BE2C (cell line): ENCODE results near the gene DYRK1A.
"Not testable (repeated sequence)": the region's sequence is repeated elsewhere in the genome, so short reads cannot be mapped to it uniquely, and the experiment has no call there.

Experiments used
- DNase-seq: peaks from one replicate; pipeline ENCODE4 v3.0.0-alpha.2; 2020
- H3K27me3 ChIP-seq: fragments of 250-450 bp; sonication (Bioruptor Pico); 2 replicates; pipeline ENCODE4 v1.5.1; 2020; ENCODE audit warnings: mild to moderate bottlenecking
- H3K36me3 ChIP-seq: fragments of 250-450 bp; sonication (Bioruptor Pico); 2 replicates; pipeline ENCODE4 v1.5.1; 2020; ENCODE audit warnings: mild to moderate bottlenecking
- H3K4me1 ChIP-seq: fragments of 250-450 bp; sonication (Bioruptor Pico); 2 replicates; pipeline ENCODE4 v1.5.1; 2020
- H3K4me3 ChIP-seq: 2 replicates; pipeline ENCODE4 v1.5.1; 2011; ENCODE audit warnings: low read depth, low read length
- H3K9me3 ChIP-seq: fragments of 250-450 bp; sonication (Bioruptor Pico); 2 replicates; pipeline ENCODE4 v1.5.1; 2020
- CTCF ChIP-seq: IDR thresholded peaks from 2 replicates; pipeline ENCODE4 v1.5.1; 2012; ENCODE audit warnings: mild to moderate bottlenecking, low read depth, low read length

DYRK1A gene

GRCh38 chr21:37522641-37523295 is 156.2 kb downstream of the DYRK1A start:
- no peaks in the 10 kb centered on the region for H3K9me3 ChIP-seq
- DNase-seq, result no peak
- TF ChIP-seq CTCF, result no peak
- H3K36me3 ChIP-seq, result peaks cover 4% of the 10 kb centered on the region
- H3K27me3 ChIP-seq, result no peaks in the 10 kb centered on the region
- H3K4me1 ChIP-seq, result no peaks in the 10 kb centered on the region
- no peak overlapping the region for H3K4me3 ChIP-seq

GRCh38 chr21:37524944-37525343 is 158.4 kb downstream of the DYRK1A start:
- H3K36me3 ChIP-seq, H3K27me3 ChIP-seq, DNase-seq, H3K4me1 ChIP-seq, H3K9me3 ChIP-seq, H3K4me3 ChIP-seq: not testable (repeated sequence)

- Histone ChIP-seq H3K4me1 (no peaks in the 10 kb centered on the region), H3K9me3 (no peaks in the 10 kb centered on the region), H3K27me3 (no peaks in the 10 kb centered on the region), H3K4me3 (no peak overlapping the region), H3K36me3 (no peaks in the 10 kb centered on the region; the same call in 1 of the 2 replicates)
- no peak for TF ChIP-seq CTCF
- no peak for DNase-seq
Measured at GRCh38 chr21:37525810-37526209, 159.2 kb downstream of the DYRK1A start.

DNA sequence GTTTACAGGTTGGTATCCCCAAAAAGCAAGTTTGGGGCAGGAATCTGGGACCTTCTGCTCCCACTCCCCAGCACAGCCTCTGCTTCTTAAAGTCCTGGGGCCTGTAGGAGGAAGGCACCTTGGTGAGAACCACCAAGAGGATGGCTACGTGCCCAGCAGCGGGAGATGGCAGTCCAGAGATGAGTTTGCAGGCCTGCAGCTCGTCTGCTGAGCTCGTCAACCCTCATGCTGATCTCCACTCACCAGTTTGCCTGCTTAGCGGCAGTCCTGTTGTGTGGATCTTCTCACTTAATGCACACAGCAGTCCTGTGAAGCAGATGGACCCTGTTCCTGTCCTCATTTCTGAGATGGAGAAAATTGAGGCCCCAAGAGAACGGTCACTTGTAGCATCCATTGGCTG is 160.5 kb downstream of the DYRK1A start:
- no peak for TF ChIP-seq CTCF
- Histone ChIP-seq H3K4me3 (no peak overlapping the region), H3K36me3 (no peaks in the 10 kb centered on the region; the same call in 1 of the 2 replicates), H3K27me3 (no peaks in the 10 kb centered on the region; the same call in 1 of the 2 replicates), H3K9me3 (no peaks in the 10 kb centered on the region), H3K4me1 (no peaks in the 10 kb centered on the region)
- DNase-seq, result no peak

DNA sequence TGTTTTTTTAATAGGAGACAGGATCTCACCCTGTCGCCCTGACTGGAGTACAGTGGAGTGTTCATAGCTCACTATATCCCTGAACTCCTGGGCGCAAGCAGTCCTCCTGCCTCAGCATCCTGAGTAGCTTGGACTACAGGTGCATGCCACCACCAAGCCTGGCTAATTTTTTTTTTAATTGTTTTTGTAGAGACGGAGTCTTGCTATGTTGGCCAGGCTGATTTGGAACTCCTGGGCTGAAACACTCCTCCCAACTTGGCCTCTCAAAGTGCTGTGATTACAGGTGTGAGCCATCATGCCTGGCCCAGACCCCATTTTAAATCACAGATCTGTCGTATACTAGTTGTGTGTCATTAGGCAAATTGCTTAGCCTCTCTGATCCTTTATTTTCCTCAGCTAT is 161.1 kb downstream of the DYRK1A start:
- no peaks in the 10 kb centered on the region; the same call in 1 of the 2 replicates for H3K36me3 ChIP-seq
- TF ChIP-seq CTCF, result no peak
- H3K9me3 ChIP-seq, result no peaks in the 10 kb centered on the region
- no peak overlapping the region for H3K4me3 ChIP-seq
- H3K27me3 ChIP-seq, result no peaks in the 10 kb centered on the region; the same call in 1 of the 2 replicates
- H3K4me1 ChIP-seq, result no peaks in the 10 kb centered on the region
- no peak for DNase-seq

DNA sequence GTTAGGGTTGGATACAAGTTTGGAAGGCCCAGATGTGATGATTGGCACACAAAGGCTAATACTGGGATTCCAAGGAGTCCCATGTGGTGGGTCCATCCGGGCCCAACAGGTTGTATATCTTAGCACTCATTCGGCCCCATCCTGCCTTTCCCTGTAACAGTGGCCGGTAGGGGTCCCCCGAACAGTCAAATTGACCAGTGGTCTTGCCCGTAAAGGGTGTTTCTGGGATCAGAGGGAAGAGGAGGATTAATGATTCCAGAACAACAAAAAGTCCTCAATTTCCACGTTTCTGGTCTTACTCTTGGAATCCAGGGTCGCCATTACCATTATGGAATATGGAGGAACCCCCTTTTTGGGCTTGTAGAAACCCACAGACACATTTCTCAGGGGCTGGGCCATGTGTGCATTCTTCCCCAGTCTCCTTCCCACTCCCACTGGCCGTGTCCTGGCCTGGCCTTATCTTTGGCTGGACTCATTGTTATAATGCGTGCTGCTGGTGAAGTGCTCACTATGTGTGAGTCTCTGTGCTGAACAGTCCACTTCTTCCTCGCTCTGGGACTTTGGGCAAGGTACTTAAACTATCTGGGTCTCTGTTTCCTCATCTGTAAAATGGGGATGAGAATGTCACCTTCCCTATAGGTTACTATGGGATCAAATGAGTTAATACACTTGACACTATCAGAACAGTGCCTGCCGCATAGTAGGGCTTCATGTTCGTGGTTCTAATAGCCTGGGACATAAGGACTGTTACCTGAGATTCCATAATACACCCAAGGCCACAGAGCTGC is 161.8 kb downstream of the DYRK1A start:
- no peak for TF ChIP-seq CTCF
- Histone ChIP-seq H3K27me3 (peaks cover 2% of the 10 kb centered on the region), H3K4me3 (no peak overlapping the region), H3K4me1 (no peaks in the 10 kb centered on the region), H3K36me3 (no peaks in the 10 kb centered on the region; the same call in 1 of the 2 replicates), H3K9me3 (no peaks in the 10 kb centered on the region)
- DNase-seq, result no peak
